ENCODE data around the gene SNX25. TPM values are rescaled to one million over a fixed set of nuclear protein-coding genes. Genes with fewer than 3 reads are reported as not detected.

Gene SNX25
- total and polyA plus RNA-seq, 2 experiments from 2014 or later = 6.9 to 25.0 TPM

- Mint-ChIP-seq H3K4me3 (no peak overlapping the region), H3K36me3 (ENCODE audit: low read depth) (peaks cover 2% of the 10 kb centered on the region; the same call in 2 of the 3 replicates), H3K27me3 (ENCODE audit: insufficient read depth, low read depth, poor library complexity) (peaks cover 5% of the 10 kb centered on the region), H3K27ac (no peak overlapping the region), H3K9me3 (no peaks in the 10 kb centered on the region), H3K4me1 (peaks cover 29% of the 10 kb centered on the region)
- ATAC-seq = no peak
- no peaks in the 10 kb centered on the region for H4K20me1 ChIP-seq (replicated peaks; ENCODE audit: insufficient read depth)
- no peak for TF ChIP-seq NANOG (IDR thresholded peaks at IDR 0.05; ENCODE audit: borderline replicate concordance)
- H2AFZ ChIP-seq = no peak overlapping the region
- H3K79me2 ChIP-seq (replicated peaks; ENCODE audit: insufficient read depth) = no peaks in the 10 kb centered on the region
- H3K4me2 ChIP-seq = no peak overlapping the region
- peaks cover 11% of the 10 kb centered on the region for H3K9me2 ChIP-seq (ENCODE audit: insufficient read depth)
- H3K36me3 ChIP-seq (ENCODE audit: insufficient read depth) = no peaks in the 10 kb centered on the region
- H3F3A ChIP-seq (replicated peaks; ENCODE audit: low read depth) = no peaks in the 10 kb centered on the region
- no peak for DNase-seq (ENCODE audit: low spot score)
- no peak overlapping the region for H3K4me3 ChIP-seq
- peaks cover 7% of the 10 kb centered on the region for H3K4me1 ChIP-seq (ENCODE audit: insufficient read depth)
- no peaks in the 10 kb centered on the region for H3K27me3 ChIP-seq (ENCODE audit: insufficient read depth)
- H3K27ac ChIP-seq (ENCODE audit: low read depth) = peak overlapping the region; percentile 47; the same call in 1 of the 2 replicates
Measured at GRCh38 chr4:185298728-185299430, 89.5 kb downstream of the SNX25 start.

- Histone ChIP-seq H3K4me1 (ENCODE audit: insufficient read depth) (peaks cover 30% of the 10 kb centered on the region), H3K4me3 (no peak overlapping the region), H3K27me3 (ENCODE audit: insufficient read depth) (no peaks in the 10 kb centered on the region), H3K36me3 (ENCODE audit: insufficient read depth) (no peaks in the 10 kb centered on the region), H4K20me1 (replicated peaks; ENCODE audit: insufficient read depth) (no peaks in the 10 kb centered on the region), H2AFZ (no peak overlapping the region), H3F3A (replicated peaks; ENCODE audit: low read depth) (0 out of 2 replicates have a peak, but pooled peaks cover 2% of the 10 kb centered on the region), H3K27ac (ENCODE audit: low read depth) (peak overlapping the region; percentile 73; the same call in 1 of the 2 replicates), H3K9me2 (ENCODE audit: insufficient read depth) (no peaks in the 10 kb centered on the region), H3K4me2 (no peak overlapping the region), H3K79me2 (replicated peaks; ENCODE audit: insufficient read depth) (no peaks in the 10 kb centered on the region)
- peaks cover 3% of the 10 kb centered on the region for H3K27me3 Mint-ChIP-seq (ENCODE audit: insufficient read depth, low read depth, poor library complexity)
- no peak for TF ChIP-seq JUNB (IDR thresholded peaks at IDR 0.05; ENCODE audit: unreplicated experiment)
- TF ChIP-seq ZNF462 (CRISPR knock-in tag; IDR thresholded peaks at IDR 0.05) = no peak
- no peak for TF ChIP-seq ZNF114 (CRISPR knock-in tag; IDR thresholded peaks at IDR 0.05)
- TF ChIP-seq POLR2AphosphoS5 (IDR thresholded peaks at IDR 0.05; ENCODE audit: low read depth) = no peak
- TF ChIP-seq STAT1 (IDR thresholded peaks at IDR 0.05; ENCODE audit: unreplicated experiment) = no peak
- no peak for TF ChIP-seq NANOG (IDR thresholded peaks at IDR 0.05; ENCODE audit: borderline replicate concordance)
- TF ChIP-seq ZNF331 (CRISPR knock-in tag; IDR thresholded peaks at IDR 0.05; ENCODE audit: low read depth) = no peak
- TF ChIP-seq EZH2phosphoT487 (IDR thresholded peaks at IDR 0.05; ENCODE audit: unreplicated experiment) = no peak
- ATAC-seq = no peak
- DNase-seq (ENCODE audit: low spot score) = no peak
- peaks cover 34% of the 10 kb centered on the region for H3K4me1 Mint-ChIP-seq
- H3K36me3 Mint-ChIP-seq (ENCODE audit: low read depth) = peaks cover 3% of the 10 kb centered on the region; the same call in 1 of the 3 replicates
- H3K9me3 Mint-ChIP-seq = no peaks in the 10 kb centered on the region
- no peak overlapping the region; the same call in 2 of the 3 replicates for H3K4me3 Mint-ChIP-seq
- peak overlapping the region; percentile 29; the same call in 1 of the 2 replicates for H3K27ac Mint-ChIP-seq
Measured at GRCh38 chr4:185304541-185304940, 95.1 kb downstream of the SNX25 start.

All from GM23338 (cell line).